MCF 10A (cell line): ENCODE results near the gene ENHO. TPM values are rescaled to one million over a fixed set of nuclear protein-coding genes. Genes with fewer than 3 reads are reported as not detected.

ENCODE experiments used
- BruUV-seq: library from RNA; stranded (reverse); fragments of 400-500 nt; replicated peaks from 2 replicates; lab custom pipeline; 2021; lab: Mats Ljungman, UMichigan
- CTCF ChIA-PET: fragments of 300-600 bp; sonication (Branson Sonifier 250); formaldehyde crosslinking; extraction: SDS; loops from one replicate; lab custom pipeline; 2021; ENCODE audit warnings: antibody characterized with exemption, inconsistent platforms; lab: Yijun Ruan, JAX
- POLR2A ChIA-PET: fragments of 300-600, 350-650 bp; sonication (Branson Sonifier 250); formaldehyde crosslinking; extraction: SDS; loops from one replicate; lab custom pipeline; 2020; ENCODE audit warnings: antibody characterized with exemption, inconsistent platforms; lab: Yijun Ruan, JAX
- DNase-seq: peaks from one replicate; pipeline ENCODE4 v3.0.0-alpha.2; 2018; ENCODE audit not compliant: unreplicated experiment
- H3K27ac Mint-ChIP-seq: one replicate; pipeline ENCODE4 v1.8.0; 2022; ENCODE audit warnings: mild to moderate bottlenecking, low read depth, mixed read lengths; ENCODE audit not compliant: unreplicated experiment
- H3K27me3 Mint-ChIP-seq: one replicate; pipeline ENCODE4 v1.8.0; 2022; ENCODE audit warnings: mixed read lengths; ENCODE audit not compliant: insufficient read depth, unreplicated experiment
- H3K36me3 Mint-ChIP-seq: one replicate; pipeline ENCODE4 v1.8.0; 2022; ENCODE audit warnings: mild to moderate bottlenecking, moderate library complexity, mixed read lengths; ENCODE audit not compliant: insufficient read depth, unreplicated experiment
- H3K4me1 Mint-ChIP-seq: one replicate; pipeline ENCODE4 v1.8.0; 2022; ENCODE audit warnings: mixed read lengths; ENCODE audit not compliant: insufficient read depth, unreplicated experiment
- H3K4me3 Mint-ChIP-seq: one replicate; pipeline ENCODE4 v1.8.0; 2022; ENCODE audit warnings: mild to moderate bottlenecking, moderate library complexity, mixed read lengths; ENCODE audit not compliant: unreplicated experiment
- H3K9me3 Mint-ChIP-seq: one replicate; pipeline ENCODE4 v1.8.0; 2022; ENCODE audit warnings: mixed read lengths; ENCODE audit not compliant: unreplicated experiment
- CTCF ChIP-seq: fragments of 200-600 bp; IDR thresholded peaks from one replicate; pipeline ENCODE4 v1.8.0; 2022; ENCODE audit warnings: antibody characterized with exemption, mild to moderate bottlenecking; ENCODE audit not compliant: unreplicated experiment
- intact Hi-C: fragments of 100-400 bp; cut with micrococcal nuclease; formaldehyde crosslinking; loops from 2 replicates; pipeline ENCODE4 v1.14.1; 2022
- total RNA-seq: library from RNA; stranded (reverse); gene quantifications from 2 replicates; pipeline ENCODE4 v1.2.3, GENCODE V29; 2022

The ENHO gene
- total RNA-seq, 1 experiment from 2014 or later: not detected

GRCh38 chr9:34558919-34559623 lies 36.3 kb upstream of the ENHO start:
- Mint-ChIP-seq H3K4me3 (no peak overlapping the region), H3K9me3 (no peaks in the 10 kb centered on the region), H3K27me3 (peaks cover 30% of the 10 kb centered on the region), H3K27ac (no peak overlapping the region), H3K4me1 (peaks cover 7% of the 10 kb centered on the region), H3K36me3 (no peaks in the 10 kb centered on the region)
- no peak for DNase-seq
- TF ChIP-seq CTCF: no peak
- no TSS peak for BruUV-seq
- POLR2A ChIA-PET: no interaction called here
- intact Hi-C loops: no loop called here
- CTCF ChIA-PET: interaction anchor here (0.6 to 1.6 kb wide), 2 partner anchors 32 to 81 kb away, joined by 4 to 10 read pairs; no protein-coding TSS in a partner anchor

- no peak overlapping the region for H3K4me3 Mint-ChIP-seq
Measured at GRCh38 chr9:34558364-34558763, 35.6 kb upstream of the ENHO start.

GRCh38 chr9:34557426-34558321 lies 34.9 kb upstream of the ENHO start:
- peaks cover 16% of the 10 kb centered on the region for H3K27me3 Mint-ChIP-seq
- H3K4me1 Mint-ChIP-seq: peaks cover 7% of the 10 kb centered on the region
- intact Hi-C loops: no loop called here
- no peaks in the 10 kb centered on the region for H3K36me3 Mint-ChIP-seq
- no peak overlapping the region for H3K27ac Mint-ChIP-seq
- BruUV-seq: no TSS peak
- H3K9me3 Mint-ChIP-seq: no peaks in the 10 kb centered on the region
- no peak for DNase-seq
- no peak overlapping the region for H3K4me3 Mint-ChIP-seq
- POLR2A ChIA-PET: no interaction called here
- TF ChIP-seq CTCF: no peak
- CTCF ChIA-PET: interaction anchor here (0.5 to 2.8 kb wide), 4 partner anchors 10 to 547 kb away, joined by 3 to 12 read pairs (median 6); no protein-coding TSS in a partner anchor

More at GRCh38 chr9:34558364-34558763, 35.6 kb upstream of the ENHO start:
- TF ChIP-seq CTCF: no peak
- Mint-ChIP-seq H3K27me3 (peaks cover 23% of the 10 kb centered on the region), H3K9me3 (no peaks in the 10 kb centered on the region), H3K36me3 (no peaks in the 10 kb centered on the region), H3K4me1 (peaks cover 7% of the 10 kb centered on the region), H3K27ac (no peak overlapping the region)
- no TSS peak for BruUV-seq
- ChIA-PET CTCF (interaction anchor here (1.4 to 2.8 kb wide), 3 partner anchors 11 to 45 kb away, joined by 4 to 12 read pairs (median 8); no protein-coding TSS in a partner anchor), POLR2A (no interaction called here)
- intact Hi-C loops: no loop called here
- DNase-seq: no peak

GRCh38 chr9:34556949-34557348 lies 34.2 kb upstream of the ENHO start:
- POLR2A ChIA-PET: no interaction called here
- CTCF ChIA-PET: interaction anchor here (1.4 to 2.8 kb wide), 3 partner anchors 9 to 46 kb away, joined by 4 to 12 read pairs (median 8); no protein-coding TSS in a partner anchor
- TF ChIP-seq CTCF: no peak
- no TSS peak for BruUV-seq
- peaks cover 7% of the 10 kb centered on the region for H3K4me1 Mint-ChIP-seq
- DNase-seq: no peak
- no peak overlapping the region for H3K4me3 Mint-ChIP-seq
- no peaks in the 10 kb centered on the region for H3K9me3 Mint-ChIP-seq
- intact Hi-C loops: no loop called here
- H3K27ac Mint-ChIP-seq: no peak overlapping the region
- H3K27me3 Mint-ChIP-seq: peaks cover 13% of the 10 kb centered on the region
- H3K36me3 Mint-ChIP-seq: no peaks in the 10 kb centered on the region
